ENCODE data around the gene ADAMTSL2. TPM values are rescaled to one million over a fixed set of nuclear protein-coding genes. Genes with fewer than 3 reads are reported as not detected.
A peak's percentile ranks its signal among the peaks of the same experiment; 100 is the strongest.

Gene ADAMTSL2
- total and polyA plus RNA-seq, 3 experiments from 2014 or later, result not detected

DNA sequence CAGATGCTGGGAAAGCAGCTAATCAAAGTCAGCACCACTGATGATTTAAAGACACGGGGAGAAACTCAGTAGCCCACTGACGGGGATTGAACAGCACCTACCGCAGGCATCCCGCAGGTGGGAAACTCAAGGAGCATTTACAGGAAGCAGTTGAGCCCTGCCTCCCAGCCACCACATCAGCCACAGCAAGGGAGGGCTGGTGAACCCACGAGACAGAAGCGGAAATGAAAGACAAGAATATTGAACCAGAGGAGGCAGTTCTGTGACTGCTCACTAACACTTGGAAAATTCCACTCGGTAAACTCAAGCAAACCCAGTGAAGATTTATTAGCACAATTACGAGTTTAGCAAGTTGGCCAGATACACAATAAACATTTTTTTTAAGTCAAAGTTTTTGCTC, 85.3 kb downstream of the ADAMTSL2 start:
- peaks cover 21 to 34% (median 33%) of the 10 kb centered on the region in 3 donors for H3K4me1 Mint-ChIP-seq
- peak overlapping the region; percentile 37 for H3K4me3 ChIP-seq (ENCODE audit: low read length)
- H3K27me3 ChIP-seq (ENCODE audit: insufficient read depth, low read length, poor library complexity, severe bottlenecking), result no peaks in the 10 kb centered on the region
- H3K9me3 ChIP-seq (ENCODE audit: low read length), result no peaks in the 10 kb centered on the region
- peak overlapping the region in 6 of 7 donors; percentile 18 to 75 (median 47) for H3K4me3 Mint-ChIP-seq
- peaks cover 40% of the 10 kb centered on the region for H3K4me1 ChIP-seq (ENCODE audit: insufficient read depth, low read length)
- peaks cover 0 to 4% (median 0%) of the 10 kb centered on the region in 3 donors for H3K36me3 Mint-ChIP-seq
- H3K27ac Mint-ChIP-seq, result peak overlapping the region in 3 of 8 donors; percentile 0 to 24 (median 20)
- no peaks in the 10 kb centered on the region for H3K36me3 ChIP-seq (ENCODE audit: insufficient read depth, low read length)
- ChIA-PET POLR2A (no interaction called here), CTCF (no interaction called here)
- H3K27ac ChIP-seq (ENCODE audit: low read depth, low read length), result no peak overlapping the region
- peak; percentile 16 to 71 (median 52) for DNase-seq
- H3K9me3 Mint-ChIP-seq, result peaks cover 0 to 5% (median 2%) of the 10 kb centered on the region in 5 donors
- peaks cover 3 to 5% of the 10 kb centered on the region in 2 donors for H3K27me3 Mint-ChIP-seq

DNA sequence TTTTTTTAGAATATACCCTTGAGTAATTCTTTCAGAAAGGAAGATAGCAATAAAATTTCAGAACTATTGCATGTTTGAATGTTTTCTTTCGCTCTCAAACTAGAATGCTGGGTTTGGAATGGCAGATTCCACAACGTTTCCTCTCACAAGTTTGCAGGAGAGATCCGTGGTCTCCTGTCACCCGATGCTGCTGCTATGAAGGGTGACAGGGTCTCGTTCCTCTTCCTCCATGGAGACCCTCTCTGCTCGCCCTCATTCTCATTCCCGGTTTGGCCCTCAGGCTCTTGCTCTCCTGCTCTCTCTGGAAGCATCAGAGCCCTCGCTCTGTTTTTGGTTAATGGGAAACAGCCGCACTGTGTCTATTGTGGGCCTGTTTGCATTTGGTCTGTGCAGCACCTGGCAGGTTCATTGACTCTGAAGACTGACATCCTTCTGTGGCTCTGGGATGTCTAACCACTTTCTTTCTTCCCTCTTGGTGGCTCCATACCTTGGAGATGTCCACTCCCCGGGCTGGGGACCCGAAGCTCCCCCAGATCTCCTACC, 87.3 kb downstream of the ADAMTSL2 start:
- Mint-ChIP-seq H3K27me3 (peaks cover 5 to 8% of the 10 kb centered on the region in 2 donors), H3K9me3 (peaks cover 6 to 17% (median 13%) of the 10 kb centered on the region in 5 donors), H3K4me1 (peaks cover 21 to 34% (median 33%) of the 10 kb centered on the region in 3 donors), H3K36me3 (peaks cover 0 to 15% (median 0%) of the 10 kb centered on the region in 3 donors), H3K27ac (peak overlapping the region in 1 of 8 donors; percentile 65), H3K4me3 (peak overlapping the region in 2 of 7 donors; percentile 2 to 57)
- Histone ChIP-seq H3K4me3 (ENCODE audit: low read length) (no peak overlapping the region), H3K4me1 (ENCODE audit: insufficient read depth, low read length) (peaks cover 40% of the 10 kb centered on the region), H3K36me3 (ENCODE audit: insufficient read depth, low read length) (no peaks in the 10 kb centered on the region), H3K9me3 (ENCODE audit: low read length) (no peaks in the 10 kb centered on the region), H3K27me3 (ENCODE audit: insufficient read depth, low read length, poor library complexity, severe bottlenecking) (no peaks in the 10 kb centered on the region), H3K27ac (ENCODE audit: low read depth, low read length) (no peak overlapping the region)
- ChIA-PET POLR2A (no interaction called here), CTCF (no interaction called here)
- DNase-seq, result no peak

GRCh38 chr9:133622555-133622954, 88.1 kb downstream of the ADAMTSL2 start:
- no peaks in the 10 kb centered on the region for H3K27me3 ChIP-seq (ENCODE audit: insufficient read depth, low read length, poor library complexity, severe bottlenecking)
- H3K36me3 ChIP-seq (ENCODE audit: insufficient read depth, low read length), result no peaks in the 10 kb centered on the region
- Mint-ChIP-seq H3K27me3 (peaks cover 5 to 8% of the 10 kb centered on the region in 2 donors), H3K4me1 (peaks cover 21 to 34% (median 33%) of the 10 kb centered on the region in 3 donors), H3K27ac (peak overlapping the region in 1 of 8 donors; percentile 15), H3K4me3 (peak overlapping the region in 1 of 7 donors; percentile 10), H3K36me3 (peaks cover 0 to 15% (median 0%) of the 10 kb centered on the region in 3 donors), H3K9me3 (peaks cover 6 to 18% (median 13%) of the 10 kb centered on the region in 5 donors)
- H3K4me1 ChIP-seq (ENCODE audit: insufficient read depth, low read length), result peaks cover 40% of the 10 kb centered on the region
- H3K4me3 ChIP-seq (ENCODE audit: low read length), result no peak overlapping the region
- H3K9me3 ChIP-seq (ENCODE audit: low read length), result no peaks in the 10 kb centered on the region
- no peak for DNase-seq
- ChIA-PET CTCF (no interaction called here), POLR2A (no interaction called here)
- H3K27ac ChIP-seq (ENCODE audit: low read depth, low read length), result no peak overlapping the region

Other genes with a start within 250 kb of the ADAMTSL2 start
- gene SURF6, start 198.5 kb upstream of the ADAMTSL2 start, total RNA-seq, result 10 to 100 TPM; 30.9 to 32.0 TPM
- gene SURF6, start 198.5 kb upstream of the ADAMTSL2 start, polyA plus RNA-seq, result 15.1 TPM
- 10 to 100 TPM; 43.3 to 46.3 TPM for gene MED22, start 186.6 kb upstream of the ADAMTSL2 start, total RNA-seq
- 19.0 TPM for gene MED22, start 186.6 kb upstream of the ADAMTSL2 start, polyA plus RNA-seq
- gene RPL7A, start 186.5 kb upstream of the ADAMTSL2 start, total RNA-seq, result 1,000 to 10,000 TPM; 3,139 to 3,155 TPM
- 1,038 TPM for gene RPL7A, start 186.5 kb upstream of the ADAMTSL2 start, polyA plus RNA-seq
- 10 to 100 TPM; 35.9 to 37.8 TPM for gene SURF1, start 178.2 kb upstream of the ADAMTSL2 start, total RNA-seq
- 110 TPM for gene SURF1, start 178.2 kb upstream of the ADAMTSL2 start, polyA plus RNA-seq
- 10 to 100 TPM; 34.9 to 35.2 TPM for gene SURF2, start 178.2 kb upstream of the ADAMTSL2 start, total RNA-seq
- gene SURF2, start 178.2 kb upstream of the ADAMTSL2 start, polyA plus RNA-seq, result 46.6 TPM
- gene SURF4, start 158.6 kb upstream of the ADAMTSL2 start, total RNA-seq, result 100 to 1,000 TPM; 239 to 250 TPM
- 202 TPM for gene SURF4, start 158.6 kb upstream of the ADAMTSL2 start, polyA plus RNA-seq
- under 1 TPM; 0.24 to 0.91 TPM for gene STKLD1, start 158.3 kb upstream of the ADAMTSL2 start, total RNA-seq
- 0.75 TPM for gene STKLD1, start 158.3 kb upstream of the ADAMTSL2 start, polyA plus RNA-seq
- gene REXO4, start 116.7 kb upstream of the ADAMTSL2 start, total RNA-seq, result 10 to 100 TPM; 52.4 to 56.4 TPM
- gene REXO4, start 116.7 kb upstream of the ADAMTSL2 start, polyA plus RNA-seq, result 25.8 TPM
- 1 to 10 TPM; 1.0 to 1.1 TPM for gene ADAMTS13, start 112.3 kb upstream of the ADAMTSL2 start, total RNA-seq
- 0.32 TPM for gene ADAMTS13, start 112.3 kb upstream of the ADAMTSL2 start, polyA plus RNA-seq
- gene CACFD1, start 74.7 kb upstream of the ADAMTSL2 start, total RNA-seq, result 1 to 10 TPM; 1.3 to 2.5 TPM
- 2.6 TPM for gene CACFD1, start 74.7 kb upstream of the ADAMTSL2 start, polyA plus RNA-seq
- 10 to 100 TPM; 15.5 to 16.3 TPM for gene SLC2A6, start 55.6 kb upstream of the ADAMTSL2 start, total RNA-seq
- 4.0 TPM for gene SLC2A6, start 55.6 kb upstream of the ADAMTSL2 start, polyA plus RNA-seq
- not detected for gene MYMK, start 9.7 kb upstream of the ADAMTSL2 start, total RNA-seq
- gene MYMK, start 9.7 kb upstream of the ADAMTSL2 start, polyA plus RNA-seq, result not detected
- not detected for gene FAM163B, start 74.7 kb downstream of the ADAMTSL2 start, total RNA-seq
- gene FAM163B, start 74.7 kb downstream of the ADAMTSL2 start, polyA plus RNA-seq, result not detected
- not detected for gene DBH, start 101.7 kb downstream of the ADAMTSL2 start, total RNA-seq
- not detected for gene DBH, start 101.7 kb downstream of the ADAMTSL2 start, polyA plus RNA-seq
- gene SARDH, start 203.6 kb downstream of the ADAMTSL2 start, total RNA-seq, result 1 to 10 TPM; 1.3 to 2.0 TPM
- 1.8 TPM for gene SARDH, start 203.6 kb downstream of the ADAMTSL2 start, polyA plus RNA-seq